ENCODE data around the gene SORCS2. TPM values are rescaled to one million over a fixed set of nuclear protein-coding genes. Genes with fewer than 3 reads are reported as not detected.

The SORCS2 gene
- total and polyA plus RNA-seq, 2 of the 8 experiments (the other 6 are each of a cell fraction or from before 2014, with no cell fraction given): 0.36 to 1.8 TPM

GRCh38 chr4:7334521-7335275 is 142.4 kb downstream of the SORCS2 start:
- Histone ChIP-seq H4K8ac (ENCODE audit: extremely low read depth, insufficient read depth, low read length) (no peak overlapping the region), H2BK12ac (ENCODE audit: low read depth, low read length) (no peak overlapping the region), H3K36me3 (ENCODE audit: control insufficient read depth in 2 of 4, insufficient read depth in 4 of 4, low read length in 3 of 4) (no peaks in the 10 kb centered on the region), H3K4ac (replicated peaks; ENCODE audit: insufficient read length, low read depth, low read length) (no peak overlapping the region), H3K79me2 (ENCODE audit: control insufficient read depth in 1 of 2, insufficient read depth in 2 of 2, low read length in 2 of 2) (no peaks in the 10 kb centered on the region), H3K23me2 (ENCODE audit: low read depth, low read length) (peaks cover 7% of the 10 kb centered on the region; the same call in 1 of the 2 replicates), H4K91ac (replicated peaks; ENCODE audit: insufficient read length, low read length) (no peak overlapping the region), H3K4me2 (ENCODE audit: insufficient read depth in 1 of 2, low read depth in 2 of 2, low read length in 2 of 2) (no peak overlapping the region), H2BK20ac (ENCODE audit: low read length) (no peak overlapping the region), H3K23ac (ENCODE audit: insufficient read length) (no peak overlapping the region), H3K9ac (replicated peaks in 1 of 4; ENCODE audit: extremely low read depth in 1 of 4, low read depth in 3 of 4, low read length in 3 of 4) (no peak overlapping the region), H4K5ac (ENCODE audit: insufficient read length, low read depth, low read length) (no peak overlapping the region), H2BK120ac (replicated peaks; ENCODE audit: low read depth, low read length) (no peak overlapping the region), H2BK5ac (ENCODE audit: low read depth, low read length) (0 out of 2 replicates have a peak overlapping the region, but pooled peaks have one; percentile 18), H2AK5ac (ENCODE audit: low read depth, low read length) (0 out of 2 replicates have a peak overlapping the region, but pooled peaks have one; percentile 65), H3K9me3 (ENCODE audit: insufficient read depth in 2 of 2, low read depth in 1 of 2, low read length in 1 of 2) (peaks cover 4 to 8% of the 10 kb centered on the region in 2 experiments; a peak in 2 of 4 replicates), H2BK15ac (ENCODE audit: low read length) (no peak overlapping the region), H3K4me1 (replicated peaks in 1 of 4; ENCODE audit: control insufficient read depth in 3 of 4, insufficient read depth in 4 of 4, low read length in 3 of 4) (peaks cover 0 to 6% (median 4%) of the 10 kb centered on the region in 4 experiments; a peak in 4 of 7 replicates), H3K79me1 (ENCODE audit: low read depth, low read length) (no peaks in the 10 kb centered on the region), H2AFZ (ENCODE audit: low read length) (no peak overlapping the region), H4K20me1 (replicated peaks in 1 of 2; ENCODE audit: control insufficient read depth in 1 of 2, insufficient read depth in 2 of 2, low read length in 2 of 2) (peaks cover 0 to 4% of the 10 kb centered on the region in 2 experiments), H3K4me3 (ENCODE audit: extremely low read depth in 1 of 4, insufficient read depth in 2 of 4, low read depth in 3 of 4, low read length in 4 of 4) (no peak overlapping the region), H3K18ac (ENCODE audit: extremely low read depth, low read length) (peak overlapping the region; percentile 32; the same call in 1 of the 2 replicates), H3K27me3 (replicated peaks in 1 of 4; ENCODE audit: control insufficient read depth in 3 of 4, extremely low read depth in 1 of 4, insufficient read depth in 3 of 4, low read length in 3 of 4) (no peaks in the 10 kb centered on the region; a peak in 1 of 7 replicates), H3K56ac (replicated peaks; ENCODE audit: insufficient read length, low read depth, low read length) (no peak overlapping the region), H3K27ac (ENCODE audit: low read depth, low read length) (no peak overlapping the region), H3K14ac (ENCODE audit: insufficient read length) (no peak overlapping the region)
- 90% methylated on average over 17 of the region's 17 CpGs; no CpG with 5 or more reads in 1 of the 2 experiments for WGBS, 2 experiments (ENCODE audit: extremely low coverage in 1 of 2, insufficient coverage in 1 of 2, insufficient read length in 1 of 2, insufficient replicate concordance in 2 of 2, low coverage in 1 of 2, low lambda C conversion rate in 2 of 2, missing lambda C conversion rate in 1 of 2)
- no peak for TF ChIP-seq GABPA (IDR thresholded peaks at IDR 0.05; ENCODE audit: borderline replicate concordance, insufficient read depth, low read length)
- no peak for TF ChIP-seq SIRT6 (IDR thresholded peaks at IDR 0.05; ENCODE audit: low read length)
- TF ChIP-seq CEBPB (IDR thresholded peaks at IDR 0.05; ENCODE audit: low read depth, low read length): no peak
- TF ChIP-seq TEAD4 (IDR thresholded peaks at IDR 0.05; ENCODE audit: low read depth, low read length): no peak
- TF ChIP-seq KDM1A (IDR thresholded peaks at IDR 0.05; ENCODE audit: borderline replicate concordance, low read length): peak; percentile 13; the same call in 1 of the 2 replicates
- TF ChIP-seq TCF12 (IDR thresholded peaks at IDR 0.05; ENCODE audit: low read depth, low read length): no peak
- FAIRE-seq (no peak), DNase-seq (ENCODE audit: low read depth in 1 of 2, low spot score in 2 of 2) (no peak)
- ChIA-PET CTCF (ENCODE audit: partially characterized antibody) (interaction anchor here (0.6 to 9.5 kb wide), 44 partner anchors 9 to 847 kb away, joined by 3 to 80 read pairs (median 4); partner anchors contain the start of gene SORCS2), POLR2A (ENCODE audit: partially characterized antibody) (no interaction called here)
